GM23338 (cell line): Measurements from ENCODE around the gene JPH3.

Experiments
- CREB1 ChIP-seq: fragments of 250-450 bp; sonication (Bioruptor Pico); IDR thresholded peaks from 2 replicates; pipeline ENCODE4 v1.5.0; 2020; ENCODE audit warnings: low read depth, mild to moderate bottlenecking, moderate library complexity
- CTCF ChIP-seq, 2 experiments: fragments of 200-600 bp in 1 of 2; sonication (generic) in 1 of 2; conservative IDR thresholded peaks; 2 replicates each; pipeline versions ENCODE4 v1.5.1 to v1.6.1; 2016 to 2017; ENCODE audit warnings: antibody characterized with exemption in 2 of 2, low read depth in 2 of 2, mild to moderate bottlenecking in 2 of 2, moderate library complexity in 1 of 2
- EZH2 ChIP-seq: fragments of 200-600 bp; sonication (generic); IDR thresholded peaks from one replicate; pipeline ENCODE4 v1.8.0; 2017; ENCODE audit warnings: antibody characterized with exemption, mild to moderate bottlenecking, low read depth; ENCODE audit not compliant: unreplicated experiment
- EZH2phosphoT487 ChIP-seq: fragments of 200-600 bp; sonication (generic); IDR thresholded peaks from one replicate; pipeline ENCODE4 v1.8.1; 2018; ENCODE audit warnings: antibody characterized with exemption; ENCODE audit not compliant: unreplicated experiment
- JUNB ChIP-seq: IDR thresholded peaks from one replicate; pipeline ENCODE4 v1.6.1; 2016; ENCODE audit warnings: antibody characterized with exemption; ENCODE audit not compliant: unreplicated experiment
- POLR2AphosphoS5 ChIP-seq: IDR thresholded peaks from 2 replicates; pipeline ENCODE4 v1.6.1; 2016; ENCODE audit warnings: antibody characterized with exemption, low read depth
- REST ChIP-seq: IDR thresholded peaks from one replicate; pipeline ENCODE4 v1.6.1; 2018; ENCODE audit warnings: antibody characterized with exemption; ENCODE audit not compliant: unreplicated experiment
- ZNF114 ChIP-seq: fragments of 250-450 bp; sonication (Bioruptor Pico); IDR thresholded peaks from 2 replicates; pipeline ENCODE4 v1.5.0; 2020; ENCODE audit warnings: mild to moderate bottlenecking, moderate library complexity

- TF ChIP-seq POLR2AphosphoS5 (no peak), CTCF (conservative IDR thresholded peaks at IDR 0.05; ENCODE audit: low read depth in 2 of 2) (no peak), ZNF114 (no peak), EZH2 (no peak), CREB1 (CRISPR knock-in tag) (no peak), JUNB (no peak), REST (peak; percentile 96), EZH2phosphoT487 (no peak)
Observed at GRCh38 chr16:87608400-87608985, 6.2 kb downstream of the JPH3 start.
